HPDE6-E6E7 (cell line): ENCODE measurements around the gene SMURF2.
A peak's percentile ranks its signal among the peaks of the same experiment; 100 is the strongest.

Experiments used
- DNase-seq: peaks from one replicate; pipeline ENCODE4 v3.0.0; 2011; ENCODE audit warnings: missing footprints; ENCODE audit errors: extremely low spot score

Gene SMURF2

DNA sequence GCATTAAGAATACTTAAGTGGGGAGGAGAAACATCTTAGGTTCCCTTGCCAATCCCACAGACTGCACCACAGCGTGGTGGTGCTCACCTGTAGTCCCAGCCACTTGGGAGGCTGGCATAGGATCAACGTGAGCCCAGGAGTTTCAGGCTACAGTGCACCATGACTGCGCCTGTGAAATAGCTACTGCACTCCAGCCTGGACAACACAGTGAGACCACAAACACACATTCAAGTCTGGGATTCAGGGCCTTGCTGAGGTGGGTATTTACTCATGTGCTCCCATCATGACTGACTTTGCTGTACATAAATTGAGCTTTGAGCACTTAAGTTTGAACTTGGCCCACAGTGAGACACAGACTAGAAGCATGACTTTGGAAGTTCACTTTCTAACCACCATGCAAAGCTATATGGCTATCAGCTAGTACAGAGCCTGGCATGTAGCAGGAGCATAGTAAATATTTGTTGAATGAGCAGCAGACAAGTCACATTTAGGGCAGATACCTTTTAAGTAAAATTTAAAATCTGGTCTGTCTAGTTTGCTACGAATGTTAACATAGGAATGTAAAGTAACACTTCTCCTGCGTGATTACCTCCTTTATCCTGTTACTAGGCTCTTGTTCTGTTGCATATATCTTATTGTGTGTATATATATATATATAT lies 121.9 kb downstream of the SMURF2 start:
- no peak for DNase-seq

DNA sequence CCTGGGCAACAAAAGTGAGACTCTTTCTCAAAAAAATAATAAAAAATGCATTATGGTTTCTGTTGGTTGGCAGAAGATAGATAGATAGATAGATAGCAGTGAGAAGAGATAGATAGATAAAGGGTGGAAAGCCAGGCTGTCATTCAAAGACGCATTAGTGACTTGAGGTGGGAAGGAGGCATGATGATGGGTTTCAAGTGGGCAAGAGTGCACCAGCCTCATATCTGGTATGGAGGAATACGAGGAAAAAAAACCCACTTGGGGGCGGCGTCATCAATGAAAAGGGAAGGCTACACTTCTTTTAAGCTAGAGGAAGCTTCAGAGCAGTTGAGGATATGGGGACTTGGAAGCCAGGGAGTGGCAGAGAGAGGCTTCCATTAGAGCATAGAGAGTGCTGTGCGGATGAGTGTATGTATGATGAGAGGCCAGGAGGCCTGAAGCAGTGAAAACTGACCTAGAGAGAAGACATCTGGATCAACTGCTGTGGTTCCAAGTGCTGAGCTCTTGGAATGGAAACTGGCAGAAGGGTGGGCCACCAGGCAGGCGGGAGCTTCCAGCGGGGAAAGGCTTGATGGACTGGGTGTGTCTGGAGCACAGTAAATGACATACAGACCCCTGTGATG lies 123.5 kb downstream of the SMURF2 start:
- DNase-seq: no peak

DNA sequence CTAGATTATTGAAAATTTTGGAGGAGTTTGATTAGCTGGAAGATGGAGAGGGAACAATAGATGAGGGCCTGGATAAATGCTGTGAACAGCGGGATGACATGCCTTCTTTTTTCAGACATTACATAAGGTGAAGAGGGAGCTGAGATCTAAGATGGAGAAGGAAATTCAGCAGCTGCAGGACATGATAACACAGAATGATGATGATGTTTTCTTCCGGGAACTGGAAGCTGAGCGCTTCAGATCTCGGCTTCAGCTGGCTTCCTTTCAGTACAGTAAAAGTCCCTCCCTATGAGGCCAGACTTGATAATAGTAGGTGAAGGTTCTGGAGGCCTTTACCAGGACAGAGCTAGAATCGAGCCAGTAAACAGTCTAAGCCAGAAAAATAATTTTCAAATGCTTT lies 124.6 kb downstream of the SMURF2 start:
- DNase-seq: no peak

DNA sequence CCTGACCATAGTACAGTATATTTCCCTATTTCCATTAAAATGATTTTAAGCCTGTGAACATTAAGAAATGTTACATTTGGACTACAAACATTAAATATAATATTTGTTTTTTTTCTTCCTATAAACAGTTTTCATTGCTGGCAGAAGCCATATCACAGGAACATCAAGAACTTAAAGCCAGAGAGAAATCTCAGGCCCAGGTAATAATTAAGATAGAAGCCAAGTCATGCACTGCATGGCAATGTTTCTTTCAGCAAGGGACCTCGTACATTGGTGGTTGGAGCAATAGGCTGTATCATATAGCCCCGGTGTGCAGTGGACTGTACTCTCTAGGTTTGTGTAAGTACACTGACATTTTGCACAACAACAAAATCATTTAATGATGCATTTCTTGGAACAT lies 125.2 kb downstream of the SMURF2 start:
- DNase-seq: no peak

DNA sequence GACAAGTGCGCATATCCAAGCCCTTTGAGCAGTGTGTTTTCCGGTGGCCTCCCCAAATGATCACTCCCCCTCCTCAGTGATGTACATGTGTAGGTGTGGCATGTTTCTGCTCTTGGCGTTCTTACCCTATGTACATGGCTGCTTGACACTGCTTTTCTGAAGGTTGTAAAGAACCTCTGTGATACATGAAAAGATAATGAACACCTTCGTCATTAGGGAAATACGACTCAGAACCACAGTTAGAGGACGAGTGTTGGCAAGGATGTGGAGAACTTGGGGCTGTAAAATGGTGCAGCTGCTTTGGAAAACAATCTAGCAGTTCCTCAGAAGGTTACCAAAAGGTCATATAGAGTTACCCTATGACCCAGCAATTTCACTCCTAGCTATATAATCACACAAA lies 126.8 kb downstream of the SMURF2 start:
- DNase-seq: no peak

DNA sequence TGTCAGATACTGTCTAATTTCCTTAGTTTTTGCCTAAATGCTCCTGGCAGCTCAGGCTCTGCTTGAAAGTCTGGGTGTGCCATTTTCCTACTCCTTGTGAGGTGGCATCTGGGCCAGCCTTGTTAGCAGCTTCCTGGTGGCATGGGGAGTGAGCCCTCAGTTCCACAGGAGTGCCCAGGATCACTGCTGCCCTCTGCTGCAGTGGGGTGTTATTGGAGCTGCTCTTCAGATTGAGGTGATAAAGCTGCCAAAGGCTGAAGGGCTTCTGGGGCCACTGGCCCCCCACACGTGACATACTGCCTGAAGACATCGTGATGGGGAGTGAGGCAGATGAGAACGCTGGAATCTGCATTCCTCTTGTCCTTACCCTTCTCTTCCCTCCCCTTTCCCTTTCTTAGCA lies 127.9 kb downstream of the SMURF2 start:
- no peak for DNase-seq

DNA sequence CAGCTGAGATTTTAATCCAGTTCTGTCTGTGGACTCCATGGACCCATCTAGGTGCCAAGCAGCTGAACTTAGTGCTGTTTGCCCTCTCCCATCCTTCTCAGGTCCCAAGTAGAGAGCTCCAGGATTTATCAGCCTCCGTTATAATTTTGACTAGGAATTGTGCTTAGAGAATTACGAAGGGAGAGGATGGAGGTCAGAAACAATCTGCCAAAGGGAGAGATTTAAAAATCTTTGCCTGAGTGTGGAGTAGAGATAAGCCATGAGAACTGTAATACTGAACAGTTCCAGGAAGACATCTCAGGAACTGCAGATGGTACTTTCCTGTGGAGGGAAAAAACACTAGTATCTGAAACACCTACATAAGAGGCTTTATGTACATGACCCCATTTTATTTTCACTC lies 128.3 kb downstream of the SMURF2 start:
- no peak for DNase-seq

DNA sequence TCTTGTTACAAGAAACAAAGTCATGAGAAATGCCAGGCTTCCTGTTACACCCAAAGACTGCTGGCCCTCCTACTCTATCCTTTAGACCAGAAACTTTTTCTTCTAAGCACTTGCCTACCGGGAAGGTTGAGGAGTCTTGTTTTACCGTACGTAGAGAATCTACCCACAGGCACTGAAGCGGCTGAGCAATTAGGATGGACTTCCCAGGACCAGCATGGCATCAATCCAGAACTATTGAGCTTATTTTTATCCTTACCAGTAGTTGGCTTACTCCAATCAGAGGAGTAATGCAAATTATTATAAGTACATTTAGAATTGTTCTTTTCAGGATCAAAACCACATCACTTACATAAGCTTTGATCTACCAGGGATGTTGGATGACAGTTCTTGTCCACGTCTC lies 129.7 kb downstream of the SMURF2 start:
- DNase-seq: no peak

DNA sequence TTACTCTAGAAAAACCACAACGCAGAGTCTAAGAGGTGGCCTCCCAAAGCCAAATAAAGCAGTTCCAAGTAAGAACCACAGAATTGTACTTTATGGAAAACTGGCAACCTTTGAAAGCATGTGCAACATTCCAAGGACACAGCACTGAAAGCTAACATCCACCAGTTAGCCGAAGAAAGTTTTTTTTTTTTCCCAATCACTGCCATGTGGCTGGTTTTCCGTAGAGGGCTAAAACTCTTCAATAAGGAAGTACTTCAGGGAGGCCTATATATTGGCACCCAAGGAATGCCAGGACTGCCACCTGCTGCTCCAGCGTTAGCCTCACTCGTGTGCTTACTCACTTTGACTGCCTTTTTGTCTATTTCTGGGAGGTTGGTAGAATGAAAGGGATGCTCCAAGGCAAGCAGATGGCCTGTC lies 130.1 kb downstream of the SMURF2 start:
- no peak for DNase-seq

DNA sequence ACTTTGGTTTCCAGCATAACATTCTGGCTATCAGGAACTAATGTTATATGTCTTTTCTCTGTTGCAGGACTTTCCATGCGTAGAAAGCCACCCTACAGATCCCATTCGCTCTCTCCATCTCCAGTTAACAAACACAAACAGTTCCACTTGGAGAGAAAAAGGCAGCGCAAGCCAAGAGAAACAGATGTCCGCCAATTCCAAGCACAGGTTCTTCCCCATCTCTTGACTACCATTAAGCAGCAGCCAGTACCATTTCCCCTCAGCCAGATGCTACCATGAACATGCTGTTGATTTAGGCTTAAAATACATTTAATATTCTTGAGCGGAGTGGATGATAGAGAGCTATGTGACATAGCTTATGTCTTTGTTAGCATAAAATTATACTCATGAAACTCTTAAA lies 132.9 kb downstream of the SMURF2 start:
- no peak for DNase-seq

DNA sequence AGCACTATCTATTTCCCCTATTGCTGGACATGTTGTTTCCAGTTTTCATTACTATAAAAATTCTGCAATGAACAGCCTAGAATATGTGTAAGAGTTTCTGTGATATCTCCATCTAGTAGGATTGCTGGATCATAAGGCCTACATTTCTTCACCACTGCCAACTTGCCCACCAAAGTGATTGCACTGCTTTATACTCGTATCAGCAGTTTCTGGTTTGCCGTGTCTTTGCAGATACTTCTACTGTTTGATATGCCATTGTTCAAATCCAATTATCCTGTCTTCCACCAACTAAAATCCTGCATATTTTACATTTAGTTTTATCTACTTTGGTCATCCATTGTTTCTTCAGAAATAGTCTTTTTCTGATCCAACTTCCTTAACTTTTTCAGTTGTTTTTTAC lies 134.2 kb downstream of the SMURF2 start:
- DNase-seq: no peak

DNA sequence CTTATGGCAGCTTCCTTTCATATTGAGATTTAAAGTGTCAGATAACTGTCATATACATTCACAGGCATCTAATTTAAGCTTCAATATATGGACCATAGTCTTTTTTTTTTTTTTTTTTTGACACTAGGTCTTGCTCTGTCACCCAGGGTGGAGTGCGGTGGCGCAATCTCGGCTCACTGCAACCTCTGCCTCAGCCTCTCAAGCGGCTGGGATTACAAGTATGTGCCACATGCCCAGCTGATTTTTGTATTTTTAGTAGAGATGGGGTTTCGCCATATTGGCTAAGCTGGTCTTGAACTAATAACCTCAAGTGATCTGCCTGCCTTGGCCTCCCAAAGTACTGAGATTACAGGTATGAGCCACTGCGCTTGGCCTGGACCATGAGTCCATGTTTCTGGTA lies 141.7 kb downstream of the SMURF2 start:
- DNase-seq: no peak

DNA sequence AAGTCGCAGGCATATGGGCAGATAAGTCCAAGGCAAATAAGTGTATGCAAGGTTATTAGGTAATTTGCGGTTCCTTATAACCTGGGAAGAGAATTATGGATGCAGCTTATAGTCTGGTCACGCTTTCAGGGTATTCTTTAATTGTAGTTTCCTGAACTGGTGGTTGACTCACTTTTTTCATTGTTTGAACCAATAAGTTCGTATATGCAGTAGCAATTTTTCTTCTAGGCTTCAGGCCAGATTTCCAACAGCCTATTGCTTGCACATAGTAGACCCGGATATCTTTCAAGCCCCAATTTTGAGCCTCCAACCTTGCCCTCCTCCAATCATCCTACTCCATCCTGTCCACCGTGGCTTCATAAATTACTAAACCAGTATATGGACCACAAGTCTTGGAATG lies 142.5 kb downstream of the SMURF2 start:
- no peak for DNase-seq

DNA sequence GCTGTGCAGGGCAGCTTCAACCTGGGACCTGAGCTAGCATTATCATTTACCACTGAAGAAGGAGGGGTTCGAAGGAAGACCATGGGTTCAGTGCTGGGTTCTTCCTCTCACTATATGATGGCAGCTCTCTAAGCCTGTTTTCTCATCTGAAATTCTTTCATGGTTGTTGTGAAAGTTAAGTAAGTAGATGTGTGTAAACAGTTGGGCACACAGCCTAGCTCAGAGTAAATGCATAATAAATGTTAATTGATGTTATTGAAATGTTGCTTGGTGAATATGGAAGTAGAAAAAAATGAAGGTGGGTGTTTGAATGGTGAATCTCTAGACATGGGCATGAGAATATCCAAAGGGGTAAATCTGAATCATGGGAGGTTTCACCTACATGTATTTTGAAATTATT lies 146.3 kb downstream of the SMURF2 start:
- no peak for DNase-seq

DNA sequence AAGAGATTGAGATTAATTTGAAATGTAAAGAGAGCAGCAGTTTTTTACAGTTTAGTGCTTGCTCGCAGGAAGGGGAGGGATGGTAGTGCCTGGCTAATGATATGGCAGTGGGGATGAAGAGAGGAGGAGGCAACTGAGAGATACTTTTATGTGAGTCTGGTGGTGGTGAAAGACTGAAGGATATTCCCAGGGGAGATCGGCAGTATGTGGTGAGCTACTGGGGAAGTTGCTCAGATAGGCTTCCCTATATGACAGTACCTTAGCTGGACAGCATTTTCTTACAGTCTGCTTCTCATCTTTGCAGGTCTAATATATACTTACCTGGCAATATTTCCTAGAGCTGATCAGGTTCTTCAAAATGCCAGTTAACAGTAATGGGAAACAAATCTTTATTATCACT lies 146.7 kb downstream of the SMURF2 start:
- no peak for DNase-seq

DNA sequence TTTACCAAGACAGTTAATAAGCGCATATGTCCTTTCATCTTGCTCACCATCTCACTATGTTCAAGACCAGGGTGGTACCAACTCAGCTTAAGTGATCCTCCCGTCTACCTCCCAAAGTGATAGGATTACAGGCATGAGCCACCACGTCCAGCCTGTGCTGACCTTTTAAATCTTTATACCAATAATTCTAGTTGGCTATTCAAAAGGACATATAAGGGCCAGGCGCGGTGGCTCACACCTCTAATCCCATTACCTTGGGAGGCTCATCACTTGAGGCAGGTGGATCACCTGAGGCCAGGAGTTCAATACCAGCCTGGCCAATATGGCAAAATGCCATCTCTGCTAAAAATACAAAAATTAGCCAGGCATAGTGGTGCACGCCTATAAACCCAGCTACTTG lies 152.9 kb downstream of the SMURF2 start:
- no peak for DNase-seq

DNA sequence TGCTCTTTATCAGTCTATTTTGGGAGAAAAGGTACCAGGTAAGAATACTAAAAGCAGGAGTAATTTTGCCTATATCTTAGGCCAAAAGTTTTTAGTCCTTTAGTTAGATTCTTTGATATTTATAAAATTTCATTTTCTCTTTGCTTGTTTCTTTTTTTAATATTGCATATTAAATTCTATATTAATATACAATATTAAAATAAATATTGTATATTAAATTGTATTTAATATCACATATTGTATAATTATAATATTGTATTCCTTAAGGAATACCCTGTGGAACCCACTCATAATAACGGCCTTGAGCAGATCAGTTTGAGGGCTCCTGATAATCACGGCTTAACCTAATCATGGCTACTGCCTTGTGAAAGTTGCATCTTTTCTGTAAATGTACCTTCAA lies 153.4 kb downstream of the SMURF2 start:
- DNase-seq: no peak

DNA sequence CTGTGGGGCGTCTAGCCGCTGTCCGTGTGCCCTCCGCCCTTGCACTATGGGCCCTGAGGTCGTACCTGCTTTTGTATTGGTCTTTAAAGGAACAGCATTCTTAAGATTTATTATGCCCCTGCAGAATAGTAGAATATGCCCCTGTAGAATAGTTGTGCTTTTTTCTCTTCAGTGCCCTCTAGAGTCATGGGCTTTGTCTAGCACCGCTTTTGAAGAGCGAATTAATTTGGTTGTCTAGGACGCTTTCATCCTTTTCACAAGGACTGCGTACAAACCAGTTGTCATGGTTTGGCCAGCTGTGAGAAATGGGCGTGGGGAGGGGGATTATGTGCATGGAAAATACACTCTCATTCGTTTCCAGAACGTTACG lies 154.7 kb downstream of the SMURF2 start:
- peak; percentile 65 for DNase-seq

DNA sequence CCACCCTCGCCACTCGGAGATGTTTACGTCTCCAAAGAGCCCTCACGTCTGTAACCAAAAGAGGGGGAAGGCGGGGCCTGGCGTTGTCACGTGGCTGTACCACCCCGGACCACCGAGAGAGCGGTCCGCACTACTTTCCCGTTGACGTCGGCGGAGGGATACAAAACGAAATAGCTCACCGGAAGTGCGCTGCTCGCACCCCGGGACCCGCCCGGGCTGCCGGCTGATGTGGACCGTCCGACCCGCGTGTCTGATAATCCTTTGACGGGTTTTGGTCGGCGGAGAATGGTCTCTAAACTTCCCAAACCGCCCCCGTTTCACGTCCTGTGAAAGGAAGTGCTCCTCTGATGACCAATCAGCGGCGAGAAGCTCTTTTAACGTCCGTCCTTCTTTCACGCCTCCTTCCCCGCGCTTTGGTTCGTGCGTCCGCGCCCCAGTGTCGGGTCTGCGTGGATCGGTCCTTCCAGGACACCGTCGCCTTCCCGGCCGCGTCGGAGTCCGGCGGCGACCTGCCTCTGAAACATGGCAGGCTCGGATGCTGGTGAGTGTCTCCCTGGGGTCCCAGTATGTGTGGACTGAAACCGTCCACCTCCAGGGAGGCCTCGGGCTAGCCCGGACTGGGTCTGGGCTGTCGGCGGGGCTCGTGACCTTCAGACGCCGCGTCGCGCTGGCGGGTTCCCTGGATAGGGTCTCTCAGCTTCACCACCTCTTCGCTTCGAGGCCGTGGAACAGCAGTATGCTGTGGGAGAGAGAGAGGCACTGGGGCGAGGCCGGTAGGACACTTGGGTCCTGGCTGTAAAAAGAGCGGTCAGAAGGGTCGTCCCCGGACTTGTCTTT lies 155.3 kb downstream of the SMURF2 start, which contains the start of gene CEP95:
CEP95 (plus strand) TSS at position 402 of the 837 bp plus-strand sequence; CDS start at position 523, 121 bp downstream.
- peak; percentile 75 for DNase-seq

DNA sequence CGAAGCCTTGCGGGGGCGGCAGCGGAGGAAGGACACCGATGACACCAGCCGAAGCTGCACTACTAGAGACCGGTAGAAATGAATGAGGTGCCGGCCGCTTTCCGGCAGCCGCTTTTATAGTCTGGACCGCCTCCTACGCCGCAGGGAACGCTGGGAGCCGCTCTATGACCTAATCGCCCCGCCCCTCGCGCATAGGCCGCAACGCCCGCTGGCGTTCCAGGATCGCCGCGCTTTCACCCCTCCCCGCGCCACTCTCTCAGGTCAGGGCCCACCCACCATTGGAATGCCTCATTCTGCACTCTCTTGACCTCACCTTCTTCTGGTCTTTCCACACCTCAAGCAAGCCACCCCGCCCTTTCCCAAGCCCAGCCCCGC lies 155.9 kb downstream of the SMURF2 start, which contains the start of gene DDX5:
DDX5 (minus strand) TSS at position 89 of the 375 bp plus-strand sequence. CDS start 170 bp downstream, outside the sequence.
- peak; percentile 96 for DNase-seq

DNA sequence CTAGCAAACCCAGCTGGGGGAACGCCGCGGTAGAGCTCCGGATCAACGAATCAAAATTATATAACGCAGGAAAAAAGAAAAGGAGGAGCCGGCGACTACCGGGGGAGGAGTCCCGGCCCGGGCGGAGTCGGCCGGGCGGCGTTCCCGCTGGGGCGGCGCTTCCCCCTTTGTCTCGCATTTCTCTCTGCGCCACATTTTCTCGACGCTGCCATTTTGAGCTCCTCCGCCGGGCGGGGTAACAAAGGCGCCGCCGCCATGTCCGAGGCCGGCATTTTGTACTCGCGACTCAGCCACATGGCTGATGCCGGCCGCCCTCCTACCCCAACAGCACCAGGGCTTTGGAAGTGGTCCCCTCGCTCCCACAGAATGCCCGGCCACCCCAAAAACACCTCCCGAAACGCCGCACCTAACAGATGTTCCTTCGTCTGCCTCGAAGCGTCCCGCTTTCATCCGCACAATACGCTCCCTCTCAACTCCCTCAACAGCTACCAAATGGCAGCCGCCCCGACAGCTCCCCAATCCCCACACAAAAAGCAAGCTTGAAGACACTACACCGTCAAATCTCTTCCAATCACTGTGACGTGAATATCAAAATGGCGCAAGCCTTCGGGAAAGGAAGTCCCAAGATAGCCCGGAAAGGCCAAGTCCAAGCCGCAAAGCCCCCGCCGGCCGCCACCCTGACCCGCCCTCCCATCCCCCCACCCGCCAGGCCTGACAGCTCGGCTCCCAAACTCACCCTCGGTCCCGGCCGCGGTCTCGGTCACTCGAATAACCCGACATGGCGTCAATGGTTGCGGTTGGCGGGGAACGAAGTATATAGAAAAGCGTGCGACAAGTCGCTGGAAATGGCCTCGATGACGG lies 156.5 kb downstream of the SMURF2 start:
- no peak for DNase-seq
